Globus pallidus (tissue), 1 donor: ENCODE data around the gene SERINC5.
A peak's percentile ranks its signal among the peaks of the same experiment; 100 is the strongest.
"Not testable (repeated sequence)": the region's sequence is repeated elsewhere in the genome, so short reads cannot be mapped to it uniquely, and the experiment has no call there.

ENCODE experiments used
- DNase-seq: peaks from one replicate; pipeline ENCODE4 v3.0.0-alpha.2; 2015; ENCODE audit warnings: low spot score

Gene SERINC5

DNA sequence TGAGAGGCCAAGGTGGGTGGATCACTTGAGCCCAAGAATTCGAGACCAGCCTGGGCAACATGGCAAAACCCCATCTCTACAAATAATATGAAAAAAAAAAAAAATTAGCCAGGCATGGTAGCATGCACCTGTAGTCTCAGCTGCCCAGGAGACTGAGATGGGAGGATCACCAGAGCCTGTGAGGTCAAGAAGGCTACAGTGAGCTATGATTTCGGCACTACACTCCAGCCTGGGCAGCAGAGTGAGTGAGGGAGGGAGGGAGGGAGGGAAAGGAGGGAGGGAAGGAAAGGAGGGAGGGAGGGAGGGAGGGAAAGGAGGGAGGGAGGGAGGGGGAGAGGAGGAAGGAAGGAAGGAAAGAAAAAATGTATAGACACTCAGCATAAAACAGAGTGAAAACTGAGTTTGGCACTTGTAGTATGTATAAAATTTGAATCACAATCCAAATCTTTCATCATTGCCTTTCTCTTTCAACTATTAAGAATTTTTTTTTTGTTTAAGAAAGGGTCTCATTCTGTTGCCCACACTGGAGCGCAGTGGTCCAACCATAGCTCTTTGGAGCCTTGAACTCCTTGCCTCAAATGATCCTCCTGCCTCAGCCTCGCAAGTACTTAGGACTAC, 27.8 kb downstream of the SERINC5 start:
- DNase-seq = no peak

DNA sequence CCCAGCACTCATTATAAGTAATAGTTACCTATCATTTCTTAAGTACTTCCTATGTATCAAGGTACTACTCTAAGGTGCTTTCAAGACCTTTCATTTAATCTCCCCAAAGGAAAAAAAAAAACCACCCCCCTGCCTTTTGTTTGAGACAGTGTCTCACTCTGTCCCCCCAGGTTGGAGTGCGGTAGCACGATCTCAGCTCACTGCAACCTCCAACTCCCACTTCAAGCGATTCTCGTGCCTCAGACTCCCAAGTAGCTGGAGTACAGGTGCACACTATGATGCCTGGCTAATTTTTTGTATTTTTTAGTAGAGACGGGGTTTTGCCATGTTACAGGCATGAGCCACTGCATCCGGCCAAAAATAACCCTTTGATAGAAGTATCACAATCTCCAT, 29.9 kb downstream of the SERINC5 start:
- no peak for DNase-seq

DNA sequence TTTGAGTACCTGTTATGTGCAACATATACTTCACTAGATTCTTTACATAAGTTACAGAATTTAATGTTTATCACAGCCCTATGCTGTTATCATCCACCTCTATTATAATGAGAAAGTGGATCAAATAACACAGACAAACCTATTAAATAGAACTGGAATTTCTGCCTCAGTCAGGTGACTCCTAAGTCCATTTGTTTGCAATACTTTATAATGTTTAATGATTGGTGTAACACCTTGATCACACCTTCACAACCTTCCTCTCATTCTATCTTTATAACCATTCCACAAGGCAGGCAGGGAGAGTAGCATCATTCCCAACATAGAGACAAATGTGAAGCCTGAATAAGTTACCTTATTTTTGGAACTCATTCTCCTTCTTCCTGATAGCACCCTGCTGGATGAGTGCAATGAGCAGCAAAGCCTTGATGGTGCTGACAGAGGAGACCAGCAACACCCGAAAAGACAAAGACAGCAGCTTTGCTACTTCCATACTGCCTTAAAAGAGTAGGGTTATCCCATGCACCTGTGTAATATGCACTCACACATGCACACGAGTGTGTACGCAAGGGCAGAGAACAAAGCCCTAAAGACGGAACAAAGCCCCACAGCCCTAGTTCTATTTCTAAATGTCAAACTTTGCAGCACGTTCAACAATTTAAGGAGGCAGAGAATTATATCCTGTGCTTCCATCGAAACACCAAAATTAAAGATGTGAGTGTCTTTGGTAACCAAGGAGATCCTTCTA, 30.5 kb downstream of the SERINC5 start:
- DNase-seq = no peak

DNA sequence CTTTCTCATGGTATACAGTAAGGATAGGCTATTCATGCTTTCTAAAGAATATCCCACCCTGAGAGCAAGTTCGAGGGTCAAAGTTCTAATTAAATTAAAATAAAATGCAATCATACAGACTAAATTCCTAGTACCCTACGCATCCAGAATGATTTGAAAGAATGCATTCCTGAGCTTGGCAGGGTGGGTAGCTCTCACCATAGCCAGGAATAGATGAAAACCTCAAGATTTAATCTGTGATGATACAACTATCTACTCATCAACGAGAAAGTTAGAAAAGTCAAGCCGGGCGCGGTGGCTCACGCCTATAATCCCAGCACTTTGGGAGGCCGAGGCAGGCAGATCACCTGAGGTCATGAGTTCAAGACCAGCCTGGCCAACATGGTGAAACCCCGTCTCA, 32.3 kb downstream of the SERINC5 start:
- no peak for DNase-seq

DNA sequence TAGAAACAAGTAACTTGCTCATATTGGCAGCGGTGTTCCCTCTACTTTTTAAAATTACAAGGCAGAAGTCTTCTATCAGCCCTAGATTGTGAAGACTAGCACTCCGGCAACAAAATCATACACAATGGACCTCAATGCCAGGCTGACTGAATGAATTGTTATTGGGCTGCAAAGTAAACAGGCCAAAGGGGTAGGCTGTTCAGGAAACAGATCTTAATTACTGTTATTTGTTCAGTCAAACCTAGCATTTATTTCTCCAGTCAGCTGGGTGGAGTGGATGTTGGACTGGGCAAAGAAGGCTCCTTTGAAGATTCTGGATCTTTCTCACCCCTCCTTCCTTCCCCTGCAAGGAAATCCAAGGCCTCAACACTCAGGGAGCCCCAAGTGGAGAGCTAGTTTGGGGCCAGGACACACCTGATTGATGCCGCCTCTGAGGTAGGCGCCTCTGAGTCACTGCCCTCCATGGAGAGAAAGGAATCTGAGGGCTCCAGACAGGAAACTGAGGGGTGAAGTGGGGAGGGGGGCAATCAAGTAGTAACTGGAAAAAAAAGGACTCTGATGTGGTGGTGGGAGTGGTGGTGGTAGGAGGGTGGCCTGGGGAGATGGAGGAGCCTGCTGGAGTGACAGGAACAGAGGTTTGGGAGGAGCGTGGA, 35.5 kb downstream of the SERINC5 start:
- no peak for DNase-seq

DNA sequence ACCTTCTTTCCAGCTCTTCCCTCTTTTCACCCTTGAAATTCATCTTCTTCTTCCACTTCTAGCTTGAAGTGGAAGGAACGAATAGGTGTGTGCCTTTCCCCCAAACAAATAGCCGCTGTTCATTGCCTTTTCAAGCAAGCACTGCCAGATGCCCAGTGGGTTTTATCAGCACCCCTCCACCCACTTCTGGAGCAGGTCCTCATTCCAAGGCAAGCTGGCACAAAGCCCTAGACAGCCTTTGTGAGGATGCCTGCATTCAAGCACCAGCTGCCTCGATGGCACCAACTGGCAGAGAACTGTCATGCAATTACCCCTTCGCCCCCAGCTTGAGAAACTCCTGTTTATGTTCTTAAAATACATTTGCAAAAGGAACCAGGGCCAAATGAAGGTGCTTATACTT, 36.5 kb downstream of the SERINC5 start:
- DNase-seq = no peak

DNA sequence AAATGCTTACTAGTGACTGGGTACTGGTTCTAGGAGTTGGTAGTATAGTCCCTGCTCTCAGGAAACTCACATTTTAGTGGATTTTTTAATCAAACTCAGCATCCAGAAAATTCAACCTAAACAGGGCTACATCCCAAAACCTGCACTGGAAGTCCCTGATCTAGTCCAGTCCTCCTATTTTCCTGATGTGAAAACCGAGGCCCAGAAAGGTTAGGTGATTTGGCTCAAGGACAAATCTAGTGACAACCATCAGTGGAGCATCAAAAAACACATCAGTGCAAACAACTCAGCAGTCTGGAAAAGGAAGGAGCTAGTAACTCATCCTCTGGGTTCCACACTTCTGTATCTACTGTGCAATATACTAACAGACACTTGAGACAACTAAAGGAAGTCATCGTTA, 38.2 kb downstream of the SERINC5 start:
- no peak for DNase-seq

DNA sequence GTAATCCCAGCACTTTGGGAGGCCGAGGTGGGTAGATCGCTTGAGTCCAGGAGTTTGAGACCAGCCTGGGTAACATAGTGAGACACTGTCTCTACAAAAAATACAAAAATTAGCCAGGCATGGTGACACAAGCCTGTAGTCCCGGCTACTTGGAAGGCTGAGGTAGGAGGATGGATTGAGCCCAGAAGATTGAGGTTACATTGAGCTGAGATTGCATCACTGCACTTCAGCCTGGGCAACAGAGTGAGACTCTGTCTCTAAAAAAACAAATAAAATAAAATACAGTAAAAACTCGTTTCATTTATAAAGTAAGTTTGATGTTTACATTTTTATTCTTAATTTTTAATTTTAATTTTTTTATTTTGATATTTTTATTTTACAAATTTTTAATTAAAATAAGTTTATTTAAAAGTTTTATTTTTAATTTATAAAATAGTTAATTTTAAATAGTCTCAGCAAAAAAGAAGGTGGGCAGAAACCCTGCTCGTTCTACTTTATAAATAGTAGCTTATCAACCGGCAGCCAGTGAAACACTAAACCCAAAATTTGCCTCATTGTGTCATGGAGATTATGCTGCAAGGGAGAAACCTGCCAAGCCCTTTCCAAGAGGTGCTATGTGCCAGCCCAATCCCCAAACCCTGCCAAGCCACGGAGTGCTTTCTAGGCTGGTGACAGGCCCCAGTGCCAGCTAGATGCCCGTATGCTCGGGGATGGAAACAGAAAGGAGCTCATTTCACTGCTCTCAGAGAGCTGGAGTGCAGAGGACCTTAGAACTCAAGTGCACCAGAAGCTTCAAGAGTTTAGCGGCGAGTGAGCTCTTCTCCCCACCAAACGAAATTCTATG, 38.9 kb downstream of the SERINC5 start:
- DNase-seq = peak; percentile 87

DNA sequence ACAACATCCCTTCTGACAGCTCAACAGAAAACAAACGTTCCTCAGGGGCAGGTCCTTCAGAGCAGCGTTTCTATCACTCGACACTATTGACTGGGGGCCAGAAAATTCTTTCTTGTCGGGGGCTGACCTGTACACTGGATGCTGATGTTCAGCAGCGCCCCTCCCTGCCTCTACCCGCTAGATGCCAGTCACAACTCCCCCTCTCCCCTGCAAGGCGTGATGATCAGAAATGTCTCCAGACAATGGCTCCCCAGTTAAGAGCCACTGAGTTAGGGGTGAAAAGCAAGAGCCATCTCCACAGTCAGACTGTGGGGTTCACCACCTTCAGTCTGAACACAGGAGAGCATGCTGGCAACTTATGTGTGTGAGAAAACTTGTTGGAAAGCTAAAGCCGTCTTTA, 39.8 kb downstream of the SERINC5 start:
- DNase-seq = no peak

DNA sequence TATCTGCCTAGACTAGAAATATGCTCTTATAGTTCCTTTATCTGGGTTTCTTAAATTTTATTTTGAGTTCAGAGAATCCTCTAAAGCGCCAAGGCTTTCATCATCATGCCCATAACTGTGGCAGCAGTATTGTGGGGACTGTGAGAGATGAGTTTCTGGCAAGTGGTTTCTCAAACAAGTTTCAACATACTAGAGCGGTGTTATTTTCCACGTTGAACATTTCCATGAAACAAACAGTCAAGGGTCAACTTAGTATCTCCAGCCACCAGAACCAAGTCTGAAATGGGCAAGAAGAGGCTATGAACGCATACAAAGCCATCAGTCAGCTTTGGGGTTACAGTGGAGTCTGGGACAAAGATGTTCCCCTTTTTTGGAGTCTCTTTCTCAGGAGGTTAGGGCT, 40.3 kb downstream of the SERINC5 start:
- DNase-seq = no peak

DNA sequence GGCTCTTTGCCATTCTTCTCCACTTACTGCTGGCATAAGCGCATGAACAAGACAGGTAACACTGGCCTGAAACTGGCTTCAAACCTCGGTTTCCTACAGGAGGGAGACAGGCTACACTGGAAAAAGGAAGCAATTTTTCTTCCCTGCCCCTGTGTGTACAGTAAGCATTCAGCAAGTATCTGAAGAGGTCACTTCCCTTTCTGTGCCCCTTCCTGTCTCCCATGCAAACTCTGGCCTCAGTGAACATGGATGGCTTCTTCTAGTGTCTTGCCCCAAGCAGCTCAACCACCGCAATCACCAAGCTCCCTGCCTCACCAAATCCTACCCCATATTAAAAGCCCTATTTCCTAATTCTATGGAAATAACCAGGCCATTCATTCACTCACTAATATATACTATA, 42.4 kb downstream of the SERINC5 start:
- no peak for DNase-seq

DNA sequence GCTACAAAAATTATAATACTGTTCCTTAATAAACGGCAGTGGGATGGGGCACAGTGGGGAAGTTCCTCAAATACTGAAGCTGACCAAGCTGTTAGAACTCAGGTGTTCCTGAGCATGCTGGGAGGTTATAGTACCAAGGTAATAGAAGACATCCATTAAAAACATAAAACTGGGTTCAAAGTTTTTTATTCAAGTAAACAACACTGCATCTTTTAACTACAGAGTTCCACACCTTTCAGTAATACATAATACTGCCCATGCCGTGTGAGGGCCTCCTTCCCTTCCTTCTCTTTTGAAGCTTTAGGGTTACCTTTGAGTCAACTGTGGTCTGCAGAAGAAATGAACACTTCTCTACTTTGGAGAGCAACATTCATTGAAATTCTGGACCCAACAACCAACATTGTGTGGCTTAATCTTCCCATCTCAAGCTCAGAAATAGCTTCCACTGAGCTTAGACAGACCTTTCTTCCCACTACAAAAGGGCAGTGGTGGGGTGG, 43.6 kb downstream of the SERINC5 start:
- no peak for DNase-seq

DNA sequence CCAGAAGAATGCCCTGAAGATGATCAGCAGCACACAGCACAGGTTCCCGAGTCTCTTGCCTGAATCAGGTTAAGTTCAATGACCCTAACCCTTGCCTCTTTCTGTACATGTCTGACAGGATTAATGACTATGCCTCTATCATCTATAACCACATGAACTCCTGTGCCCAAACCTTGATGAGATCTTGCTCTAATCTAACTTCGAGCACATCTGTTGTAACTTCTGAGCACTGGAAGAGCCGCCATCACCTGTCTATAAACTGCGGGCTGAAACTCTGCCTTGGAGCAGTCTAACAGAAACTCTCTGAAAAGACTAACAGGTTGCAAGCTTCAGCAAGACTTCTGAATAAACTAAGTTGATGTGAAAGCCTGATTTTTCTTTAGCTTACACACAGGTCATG, 44.5 kb downstream of the SERINC5 start:
- DNase-seq = no peak

DNA sequence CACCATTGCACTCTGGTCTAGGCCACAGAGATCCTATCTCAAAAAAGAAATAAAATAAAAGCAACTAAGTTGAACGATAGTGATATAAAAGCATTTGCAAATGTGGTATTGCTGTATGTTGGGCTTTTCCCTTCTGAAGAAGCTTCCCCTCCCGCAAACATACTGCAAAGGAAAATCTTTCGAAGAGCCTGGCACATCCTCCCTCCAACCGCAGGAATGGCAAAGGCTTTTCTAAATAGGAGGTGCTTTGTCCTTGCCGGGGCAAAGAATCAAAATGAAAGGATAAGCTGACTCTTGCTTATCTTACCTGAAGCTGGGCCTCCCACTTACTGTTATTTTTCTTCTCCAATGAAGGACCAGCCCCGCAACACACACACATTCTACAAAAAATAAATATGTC, 45.8 kb downstream of the SERINC5 start:
- DNase-seq = no peak

DNA sequence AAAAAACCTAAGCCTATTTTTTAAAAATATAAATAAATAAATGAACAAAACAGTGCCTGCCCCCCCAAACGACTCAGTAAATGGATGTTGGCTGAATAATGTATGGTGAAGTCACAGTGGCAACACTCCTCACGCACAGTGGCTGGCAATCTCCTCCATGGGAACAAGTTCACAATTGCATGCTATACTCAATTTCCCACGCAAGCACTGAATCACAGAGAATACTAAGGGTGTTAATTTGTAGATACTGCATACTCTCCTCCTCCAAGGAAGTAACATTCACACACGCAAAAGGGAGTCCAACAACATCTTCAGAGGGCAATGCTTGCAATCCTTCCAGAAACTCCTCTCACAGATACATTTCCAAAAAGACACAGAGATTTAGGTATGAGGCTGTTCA, 47.5 kb downstream of the SERINC5 start:
- DNase-seq = no peak

DNA sequence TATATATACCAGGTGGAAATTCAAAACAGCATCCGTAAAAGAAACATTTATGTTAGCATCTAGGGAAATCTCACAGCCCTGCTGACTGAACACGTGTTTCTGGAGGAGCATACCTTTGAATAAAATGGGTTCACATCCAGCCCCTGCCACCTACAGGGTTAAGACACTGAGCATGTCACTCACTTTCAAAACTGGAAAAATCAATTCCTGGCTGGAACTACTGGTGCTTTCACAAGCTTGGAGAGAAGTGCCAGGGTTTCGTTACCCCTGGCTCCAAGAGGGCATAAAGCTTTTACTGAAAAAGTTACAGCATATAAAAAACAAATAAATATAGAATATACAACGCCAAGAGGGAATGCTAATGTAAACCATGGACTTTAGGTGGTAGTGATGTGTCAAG, 48.0 kb downstream of the SERINC5 start:
- DNase-seq = no peak

DNA sequence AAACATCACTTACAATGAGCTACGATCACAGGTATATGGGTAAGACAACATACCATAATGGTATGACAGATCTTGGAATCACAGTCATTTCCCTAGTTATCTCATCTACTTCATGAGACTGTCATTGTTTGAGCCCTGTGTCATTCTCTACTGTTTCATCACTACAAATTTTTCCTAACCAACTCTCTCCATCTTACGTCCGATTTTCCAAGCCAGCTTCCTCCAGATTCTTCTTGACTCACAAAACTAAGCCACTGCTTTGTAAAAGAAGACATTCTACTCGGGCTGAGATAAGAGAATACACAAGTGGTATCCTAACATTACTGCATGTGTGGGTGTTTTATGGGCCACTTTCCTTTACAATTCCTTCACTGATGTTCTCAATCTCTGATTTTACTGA, 49.6 kb downstream of the SERINC5 start:
- no peak for DNase-seq

DNA sequence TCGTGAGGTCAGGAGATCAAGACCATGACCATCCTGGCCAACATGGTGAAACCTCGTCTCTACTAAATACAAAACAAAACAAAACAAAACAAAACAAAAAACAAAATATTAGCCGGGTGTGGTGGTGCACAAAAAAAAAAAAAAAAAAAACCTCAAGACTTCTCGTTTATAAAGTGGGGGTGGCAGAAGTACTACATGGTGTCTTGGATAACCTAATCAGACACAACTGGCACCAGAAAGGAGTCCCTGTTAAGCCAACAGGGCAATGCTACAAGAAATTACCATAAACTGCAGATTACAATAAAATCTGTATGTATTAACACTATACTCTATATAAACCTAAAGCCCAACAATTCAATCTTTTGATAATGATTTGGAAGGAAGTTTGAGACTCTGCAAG, 50.0 kb downstream of the SERINC5 start:
- DNase-seq = no peak

DNA sequence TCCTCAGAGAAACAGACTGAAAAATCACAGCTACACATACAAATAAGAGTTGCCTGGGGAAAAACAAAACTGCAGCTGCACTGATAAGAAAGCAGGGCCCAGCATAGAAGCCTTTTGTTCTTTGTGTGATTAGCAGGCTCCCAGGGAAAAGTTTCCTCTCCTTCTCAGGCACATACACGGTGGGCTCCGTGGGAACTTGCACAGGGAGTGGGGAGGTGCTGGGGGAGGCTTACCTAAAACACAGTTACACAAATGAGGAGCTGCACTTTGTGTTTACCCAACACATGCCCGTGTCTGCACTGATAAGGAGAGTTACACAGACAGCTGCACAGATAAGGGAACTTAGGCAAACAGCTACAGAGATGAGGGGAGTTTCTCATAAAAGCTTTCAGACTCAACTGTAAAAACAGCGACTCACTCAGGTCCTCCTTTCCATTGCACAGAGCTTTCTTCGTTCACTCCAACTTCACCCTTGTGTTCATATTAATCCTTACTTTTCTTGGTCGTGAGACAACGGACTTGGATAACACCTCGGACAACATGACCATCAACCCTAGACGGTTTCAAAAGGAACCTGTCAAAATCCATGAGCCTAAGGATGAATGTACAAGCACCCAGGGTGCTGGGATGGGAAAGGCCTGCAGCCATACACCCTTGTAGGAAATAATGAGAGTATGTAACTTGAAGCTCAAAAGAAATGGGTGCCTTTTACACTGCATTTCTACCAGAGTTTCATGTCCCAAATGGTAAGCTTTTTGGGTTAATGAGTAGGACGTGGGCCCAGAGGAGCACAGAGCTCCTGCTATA, 50.8 kb downstream of the SERINC5 start:
- peak; percentile 87 for DNase-seq

DNA sequence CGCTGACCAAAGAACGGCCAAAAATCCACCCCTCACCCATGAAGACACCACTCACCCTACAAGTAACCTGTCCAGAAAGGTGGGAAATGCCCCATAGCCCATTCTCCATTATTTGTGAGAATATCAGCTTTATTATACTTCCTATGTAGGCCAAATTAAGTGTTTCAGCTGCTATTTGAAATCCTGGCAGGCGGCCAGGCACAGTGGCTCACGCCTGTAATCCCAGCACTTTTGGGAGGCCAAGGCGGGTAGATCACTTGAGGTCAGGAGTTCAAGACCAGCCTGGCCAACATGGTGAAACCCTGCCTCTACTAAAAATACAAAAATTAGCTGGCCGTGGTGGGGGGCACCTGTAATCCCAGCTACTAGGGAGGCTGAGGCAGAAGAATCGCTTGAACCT, 54.1 kb downstream of the SERINC5 start:
- not testable (repeated sequence) for DNase-seq

DNA sequence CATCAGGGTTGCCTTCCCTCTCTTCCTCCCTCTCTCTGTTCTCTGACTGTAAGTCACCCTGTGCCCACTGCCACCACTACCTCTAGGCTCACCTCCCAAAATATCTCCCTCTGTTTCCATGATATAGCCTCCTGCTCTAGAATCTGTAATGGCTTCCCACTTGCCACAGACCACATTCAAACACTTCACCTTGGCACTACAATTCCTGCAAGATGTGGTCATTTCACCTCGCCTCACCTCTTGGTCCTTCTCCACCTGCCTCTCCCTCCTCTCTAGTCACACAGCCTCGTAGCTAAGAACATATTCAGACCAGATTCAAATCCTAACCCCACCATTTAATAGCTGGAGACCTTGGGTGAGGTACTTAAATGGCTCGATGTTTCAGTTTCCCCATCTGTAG, 56.9 kb downstream of the SERINC5 start:
- no peak for DNase-seq

DNA sequence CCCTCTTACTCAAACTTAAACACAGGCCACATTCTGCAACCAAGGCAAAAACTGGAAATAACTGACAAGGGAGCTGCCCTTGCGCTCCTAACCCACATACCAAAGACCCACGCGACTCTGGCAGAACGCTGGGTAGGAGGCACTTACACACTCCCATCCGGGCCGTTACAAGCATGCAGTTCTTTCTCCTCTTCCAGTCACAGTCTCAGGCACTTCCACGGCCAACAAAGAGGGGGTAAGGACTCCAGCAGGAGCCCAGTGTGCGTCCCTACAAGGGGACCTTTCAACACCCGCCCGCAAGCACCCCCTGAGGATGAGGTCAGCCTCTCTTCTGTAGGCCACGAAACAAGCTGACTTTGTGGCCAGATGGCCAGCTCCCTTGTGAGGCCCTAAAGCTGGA, 57.4 kb downstream of the SERINC5 start:
- peak; percentile 96 for DNase-seq
